Glutamatergic neuron (in vitro differentiated cells): ENCODE data around the gene ARMC12. TPM values are rescaled to one million over a fixed set of nuclear protein-coding genes. Genes with fewer than 3 reads are reported as not detected.
A peak's percentile ranks its signal among the peaks of the same experiment; 100 is the strongest.

Experiments used
- DNase-seq: peaks from one replicate; pipeline ENCODE4 v3.0.0; 2022
- H3K27ac Mint-ChIP-seq: one replicate; pipeline ENCODE4 v1.8.0; 2020; ENCODE audit warnings: mild to moderate bottlenecking, mixed read lengths, inconsistent platforms; ENCODE audit not compliant: unreplicated experiment
- H3K27me3 Mint-ChIP-seq: one replicate; pipeline ENCODE4 v1.8.0; 2020; ENCODE audit warnings: mild to moderate bottlenecking, moderate library complexity, mixed read lengths, inconsistent platforms; ENCODE audit not compliant: unreplicated experiment
- H3K36me3 Mint-ChIP-seq: one replicate; pipeline ENCODE4 v1.8.0; 2020; ENCODE audit warnings: mild to moderate bottlenecking, mixed read lengths, inconsistent platforms; ENCODE audit not compliant: unreplicated experiment
- H3K4me1 Mint-ChIP-seq: one replicate; pipeline ENCODE4 v1.8.0; 2020; ENCODE audit warnings: mild to moderate bottlenecking, low read depth, mixed read lengths, inconsistent platforms; ENCODE audit not compliant: unreplicated experiment
- H3K4me3 Mint-ChIP-seq: one replicate; pipeline ENCODE4 v1.8.0; 2020; ENCODE audit warnings: mild to moderate bottlenecking, mixed read lengths, inconsistent platforms; ENCODE audit not compliant: unreplicated experiment
- H3K9me3 Mint-ChIP-seq: one replicate; pipeline ENCODE4 v1.8.0; 2020; ENCODE audit warnings: mild to moderate bottlenecking, moderate library complexity, mixed read lengths, inconsistent platforms; ENCODE audit not compliant: unreplicated experiment
- CTCF ChIP-seq: fragments of 200-600 bp; sonication (generic); IDR thresholded peaks from one replicate; pipeline ENCODE4 v1.5.0; 2021; ENCODE audit not compliant: partially characterized antibody, unreplicated experiment
- total RNA-seq: library from RNA; stranded (reverse); fragmentation: NEBNext Ultra II Directional; extraction: Animal tissue kit (Norgen Biotek cat#: 25700); gene quantifications from one replicate; pipeline ENCODE4 v1.2.1, GENCODE V29; 2021; ENCODE audit not compliant: unreplicated experiment

ARMC12 gene
- total RNA-seq, 1 donor from 2014 or later: 2.6 TPM

- no peak overlapping the region for H3K4me3 Mint-ChIP-seq
Measured at GRCh38 chr6:35771343-35771627, 34.5 kb downstream of the ARMC12 start.

GRCh38 chr6:35774116-35774794, 37.4 kb downstream of the ARMC12 start:
- Mint-ChIP-seq H3K36me3 (no peaks in the 10 kb centered on the region), H3K27me3 (peaks cover 10% of the 10 kb centered on the region), H3K4me3 (no peak overlapping the region), H3K9me3 (no peaks in the 10 kb centered on the region), H3K4me1 (no peaks in the 10 kb centered on the region), H3K27ac (no peak overlapping the region)
- no peak for DNase-seq
- no peak for TF ChIP-seq CTCF

More at GRCh38 chr6:35771343-35771627, 34.5 kb downstream of the ARMC12 start:
- TF ChIP-seq CTCF: no peak
- Mint-ChIP-seq H3K4me1 (no peaks in the 10 kb centered on the region), H3K36me3 (no peaks in the 10 kb centered on the region), H3K27ac (no peak overlapping the region), H3K9me3 (no peaks in the 10 kb centered on the region), H3K27me3 (peaks cover 4% of the 10 kb centered on the region)
- DNase-seq: no peak

- H3K27ac Mint-ChIP-seq: no peak overlapping the region
- DNase-seq: no peak
- no peaks in the 10 kb centered on the region for H3K9me3 Mint-ChIP-seq
- peaks cover 10% of the 10 kb centered on the region for H3K27me3 Mint-ChIP-seq
- TF ChIP-seq CTCF: no peak
- no peaks in the 10 kb centered on the region for H3K4me1 Mint-ChIP-seq
- no peaks in the 10 kb centered on the region for H3K36me3 Mint-ChIP-seq
- H3K4me3 Mint-ChIP-seq: no peak overlapping the region
Measured at GRCh38 chr6:35775031-35775430, 38.2 kb downstream of the ARMC12 start.

- H3K4me3 Mint-ChIP-seq: peak within 1 kb of the TSS; percentile 87
- peak; percentile 64 for DNase-seq
- no peaks in the 10 kb centered on the region for H3K36me3 Mint-ChIP-seq
- no peaks in the 10 kb centered on the region for H3K4me1 Mint-ChIP-seq
- H3K9me3 Mint-ChIP-seq: no peaks in the 10 kb centered on the region
- H3K27me3 Mint-ChIP-seq: peaks cover 10% of the 10 kb centered on the region
- no peak for TF ChIP-seq CTCF
- no peak within 1 kb of the TSS for H3K27ac Mint-ChIP-seq
Measured at GRCh38 chr6:35776364-35777215, 39.8 kb downstream of the ARMC12 start, which contains the start of gene CLPSL2. Gene CLPSL2 (plus strand): TSS chr6:35776598. CDS start chr6:35776619, 21 bp downstream.
